ENCODE measurements around the gene NPR3.
"Not testable (repeated sequence)": the region's sequence is repeated elsewhere in the genome, so short reads cannot be mapped to it uniquely, and the experiment has no call there.

NPR3 gene

DNA sequence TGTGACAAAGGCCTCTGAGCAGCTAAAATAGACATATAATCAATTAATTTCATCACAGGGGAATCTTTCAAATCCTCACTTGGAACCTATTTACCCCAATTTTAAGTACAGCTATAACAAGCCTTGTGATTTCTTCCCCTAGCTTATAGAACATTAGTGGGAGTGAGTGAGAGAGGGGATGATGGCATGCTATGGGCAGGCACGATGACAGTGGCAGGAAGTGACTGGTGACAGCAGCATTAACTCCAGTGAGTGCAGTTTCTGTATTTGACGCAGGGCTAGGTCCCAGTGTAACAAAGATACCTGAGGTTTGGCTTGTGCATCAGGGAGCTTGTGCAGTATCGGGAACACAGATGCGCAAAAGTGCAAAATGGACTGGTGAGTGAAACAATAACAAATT is 54.1 kb downstream of the NPR3 start:
- no peak for DNase-seq (ENCODE audit: low read depth)

- no peak for DNase-seq (ENCODE audit: low read depth)
These were observed 56.9 kb downstream of the NPR3 start for GRCh38 chr5:32767948-32768467.

DNA sequence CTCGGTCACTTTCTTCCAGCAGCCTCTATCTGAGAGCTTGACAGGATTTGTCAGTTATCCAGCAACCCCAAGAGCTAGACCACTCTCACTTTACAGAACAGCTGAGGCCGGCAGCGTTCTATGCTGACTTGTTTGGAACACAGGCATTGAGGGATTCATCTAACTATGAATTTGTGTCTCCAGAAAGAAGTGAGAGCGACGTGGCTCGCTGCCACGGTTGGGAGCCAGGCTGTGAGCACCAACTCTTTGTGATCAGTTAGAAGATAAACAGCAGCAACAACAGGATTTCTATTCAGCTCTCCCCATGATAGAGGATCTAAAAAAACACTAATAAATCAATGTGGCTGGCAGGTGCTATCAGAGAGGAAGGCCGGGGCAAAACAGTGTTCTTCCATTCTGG is 58.6 kb downstream of the NPR3 start:
- DNase-seq (ENCODE audit: low read depth), result no peak

GRCh38 chr5:32770444-32770843 is 59.3 kb downstream of the NPR3 start:
- DNase-seq (ENCODE audit: low read depth), result no peak

GRCh38 chr5:32771037-32771436 is 59.9 kb downstream of the NPR3 start:
- no peak for DNase-seq (ENCODE audit: low read depth)

DNA sequence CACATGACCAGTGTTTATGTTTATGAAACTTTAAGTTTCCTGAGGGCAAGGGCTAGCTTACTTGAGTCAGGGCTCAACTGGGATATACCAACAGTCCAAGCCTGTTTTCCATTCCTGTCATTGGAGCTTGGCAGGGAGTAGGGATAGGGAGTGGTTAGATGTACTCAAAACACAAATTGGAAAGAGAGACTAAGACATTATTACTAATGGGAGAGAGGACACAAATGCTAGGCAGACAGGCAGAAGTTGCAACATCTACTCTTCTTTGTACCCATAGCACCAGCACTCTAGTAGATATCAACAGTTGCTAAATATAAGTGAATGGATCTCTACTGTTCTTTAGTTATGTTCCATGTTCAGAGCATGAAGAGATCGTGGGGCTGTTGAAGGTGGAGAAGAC is 62.8 kb downstream of the NPR3 start:
- no peak for DNase-seq (ENCODE audit: low read depth)

DNA sequence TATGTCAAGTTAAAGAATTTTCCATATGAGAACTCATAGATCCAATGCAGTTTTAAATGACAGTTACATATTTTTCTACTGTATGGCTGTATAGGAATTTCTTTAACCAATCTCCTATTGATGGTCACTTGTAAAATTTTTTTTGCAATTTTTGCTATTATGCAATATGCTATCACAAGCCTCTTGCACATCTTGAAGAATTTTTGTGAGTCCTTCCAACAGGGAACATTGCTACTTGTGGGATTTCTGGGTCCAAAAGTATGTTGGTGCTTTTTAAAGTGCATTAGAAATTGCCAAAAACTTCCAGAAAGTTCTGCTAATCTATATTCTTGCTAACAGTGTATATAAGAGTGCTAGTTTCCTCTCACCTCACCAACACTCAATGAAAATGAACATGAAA is 65.1 kb downstream of the NPR3 start:
- DNase-seq (ENCODE audit: low read depth), result no peak

DNA sequence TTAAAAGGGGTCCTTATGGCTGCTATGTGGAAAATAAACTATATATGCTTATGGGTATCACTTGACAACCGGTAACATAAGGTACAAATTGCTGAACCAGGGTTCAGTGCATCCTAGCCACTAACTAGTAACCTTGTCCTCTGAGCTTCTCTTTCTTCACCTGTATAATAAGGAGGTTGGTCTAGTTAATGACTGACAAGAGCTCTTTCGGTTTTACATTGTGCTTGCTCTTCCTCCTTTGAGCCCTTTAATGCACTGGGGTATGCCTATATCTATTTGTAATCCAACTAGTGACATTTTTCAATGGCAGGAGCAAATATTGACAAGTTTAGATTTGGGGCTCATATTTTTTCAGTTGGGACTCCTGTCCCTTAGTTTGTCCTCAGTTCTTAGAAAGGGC is 66.1 kb downstream of the NPR3 start:
- no peak for DNase-seq (ENCODE audit: low read depth)

- DNase-seq (ENCODE audit: low read depth), result no peak
These were observed 66.6 kb downstream of the NPR3 start for GRCh38 chr5:32777733-32778132.

- DNase-seq (ENCODE audit: low read depth), result no peak
These were observed 67.3 kb downstream of the NPR3 start for GRCh38 chr5:32778403-32778802.

GRCh38 chr5:32779754-32780415 is 68.8 kb downstream of the NPR3 start:
- DNase-seq (ENCODE audit: low read depth), result no peak

DNA sequence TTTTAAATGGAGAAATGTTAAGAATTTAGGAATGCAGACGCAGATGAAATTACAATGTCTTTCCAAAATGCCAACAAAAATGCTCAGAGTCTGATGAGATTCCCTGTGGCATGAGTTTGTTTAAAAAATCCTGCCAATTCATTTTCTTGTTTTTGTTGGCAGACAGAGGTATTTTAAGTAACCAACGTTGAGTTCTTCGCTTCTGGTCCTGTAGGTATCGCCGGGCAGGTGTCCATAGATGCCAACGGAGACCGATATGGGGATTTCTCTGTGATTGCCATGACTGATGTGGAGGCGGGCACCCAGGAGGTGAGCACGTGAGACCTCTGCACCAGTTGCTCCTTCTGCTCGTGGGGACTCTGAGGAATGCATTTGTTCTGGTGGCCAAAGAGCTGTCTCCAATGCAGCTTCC is 69.4 kb downstream of the NPR3 start:
- no peak for DNase-seq (ENCODE audit: low read depth)

GRCh38 chr5:32783661-32784060 is 72.5 kb downstream of the NPR3 start:
- DNase-seq (ENCODE audit: low read depth), result no peak

DNA sequence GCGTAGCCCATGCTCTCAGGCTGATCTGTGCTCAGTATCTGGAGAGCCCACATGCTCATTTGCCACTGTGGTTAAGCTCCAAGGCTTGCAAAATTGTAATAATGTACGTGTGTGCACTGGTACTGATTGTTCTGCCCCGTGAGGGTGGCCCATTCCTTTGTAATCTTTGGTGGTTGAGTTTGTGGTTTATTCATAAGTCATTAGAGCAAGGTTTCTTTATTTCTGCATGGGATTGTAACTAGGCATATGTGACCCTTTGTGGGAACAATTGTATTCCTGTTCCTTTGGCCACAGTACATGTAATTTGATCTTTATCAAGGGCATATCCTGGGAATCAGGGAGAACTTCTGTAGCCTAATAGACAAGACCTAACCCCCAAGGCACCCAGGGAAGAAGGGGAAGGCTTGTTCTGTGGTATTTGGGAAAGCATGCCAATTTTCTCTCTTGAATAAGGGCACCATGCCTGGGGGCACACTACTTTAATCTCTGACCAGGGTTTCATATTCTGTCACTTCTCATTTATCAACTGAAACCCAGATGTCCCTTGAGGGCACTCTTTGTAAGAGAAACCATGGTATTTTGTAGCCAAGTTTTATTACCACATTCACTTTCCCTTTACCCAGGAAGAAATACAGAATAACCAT is 74.6 kb downstream of the NPR3 start:
- no peak for DNase-seq (ENCODE audit: low read depth)

DNA sequence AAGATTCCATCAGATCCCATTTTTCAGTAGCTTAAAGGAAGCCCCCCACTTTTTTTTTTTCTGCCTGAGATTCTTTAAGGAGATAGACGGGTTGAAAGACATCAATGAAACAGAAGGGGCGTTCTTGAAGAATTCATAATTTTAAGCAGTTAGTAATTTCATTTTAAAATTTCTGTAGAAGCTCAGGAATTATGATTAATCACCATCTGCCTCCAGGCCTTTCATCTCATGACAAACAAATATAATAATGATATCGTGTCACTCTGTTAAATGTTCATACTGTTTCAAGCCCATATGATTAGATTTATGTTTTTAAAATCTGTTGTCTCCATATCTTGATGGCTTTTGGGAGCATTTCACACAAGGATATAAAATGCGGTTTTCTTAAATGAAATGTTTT is 75.2 kb downstream of the NPR3 start:
- DNase-seq (ENCODE audit: low read depth), result no peak

DNA sequence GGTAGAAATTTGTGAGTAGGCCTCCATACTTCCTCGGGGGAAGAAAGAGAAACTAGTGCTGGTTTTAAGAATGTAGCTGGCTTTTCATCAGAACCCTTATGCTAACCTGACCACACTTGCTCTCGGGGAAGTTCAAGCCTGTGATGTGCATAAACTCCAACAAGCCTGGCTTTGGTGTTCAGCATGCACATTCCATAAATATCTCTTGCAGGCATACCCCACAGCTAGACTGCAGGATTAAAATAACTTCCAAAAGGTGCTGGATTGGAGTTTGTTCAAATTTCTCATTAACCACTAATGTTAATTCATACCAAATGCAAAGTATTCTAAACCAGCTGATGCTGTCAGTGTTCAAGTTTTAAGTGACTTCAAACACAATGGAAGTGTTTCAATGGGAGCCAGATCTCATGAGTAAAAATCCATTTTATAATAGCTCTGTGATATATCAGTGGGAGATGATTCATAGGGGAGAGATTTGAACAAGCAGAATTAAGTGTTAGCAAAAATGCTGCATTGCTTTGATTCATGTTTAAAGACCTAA is 79.4 kb downstream of the NPR3 start:
- no peak for DNase-seq (ENCODE audit: low read depth)

GRCh38 chr5:32791536-32792243 is 80.6 kb downstream of the NPR3 start:
- no peak for DNase-seq (ENCODE audit: low read depth)

DNA sequence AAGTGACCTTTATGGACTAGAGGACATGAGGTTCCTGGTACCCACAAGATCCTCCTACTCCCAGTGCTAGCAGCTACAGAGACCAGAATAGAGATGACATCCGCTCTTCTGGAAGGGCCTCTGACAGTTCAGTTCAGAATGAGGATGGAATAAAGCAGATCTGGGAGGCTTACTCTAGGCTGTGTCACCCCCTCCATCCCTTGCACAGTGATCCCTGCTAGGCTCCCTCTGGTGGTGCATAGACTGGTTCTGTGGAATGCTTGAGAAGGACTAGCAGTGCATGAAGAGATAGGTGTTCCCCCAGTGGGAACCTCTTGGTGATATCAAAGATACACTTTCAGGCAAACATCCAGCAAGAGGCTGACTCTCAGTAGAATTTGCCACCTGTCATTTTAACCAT is 83.0 kb downstream of the NPR3 start:
- DNase-seq (ENCODE audit: low read depth), result no peak

GRCh38 chr5:32802764-32803163 is 91.6 kb downstream of the NPR3 start:
- no peak for DNase-seq (ENCODE audit: low read depth)

DNA sequence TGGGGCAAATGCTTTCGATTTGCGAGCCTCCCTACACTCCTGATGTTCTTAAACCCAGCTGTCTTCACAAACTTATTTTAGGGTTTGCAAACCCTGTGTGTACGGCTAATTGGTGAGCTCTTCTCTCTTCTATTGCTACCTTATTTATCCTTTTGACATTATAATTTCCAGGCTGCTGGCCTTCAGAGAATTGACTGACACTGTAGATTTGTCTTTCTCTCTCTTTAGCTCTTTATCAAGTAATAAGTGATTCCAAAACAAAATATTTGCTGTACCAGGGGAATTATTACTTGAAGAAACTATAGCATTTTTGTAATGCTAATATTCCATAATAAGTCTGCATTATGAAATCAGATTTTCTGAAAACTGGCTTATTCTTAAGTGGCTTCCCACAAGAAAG is 92.5 kb downstream of the NPR3 start:
- DNase-seq (ENCODE audit: low read depth), result no peak

- not testable (repeated sequence) for DNase-seq (ENCODE audit: low read depth)
These were observed 94.3 kb downstream of the NPR3 start for GRCh38 chr5:32805462-32805861.

GRCh38 chr5:32805971-32806638 is 95.0 kb downstream of the NPR3 start:
- DNase-seq (ENCODE audit: low read depth), result no peak
